Measurements from ENCODE around the gene GUCY1A2.

Gene GUCY1A2

GRCh38 chr11:107011977-107012376 lies 6.3 kb downstream of the GUCY1A2 start:
- TF ChIP-seq CTCF (IDR thresholded peaks at IDR 0.05; ENCODE audit: borderline replicate concordance, extremely low read depth, low read length, poor library complexity, severe bottlenecking) = no peak
- TF ChIP-seq EZH2 (IDR thresholded peaks at IDR 0.05; ENCODE audit: borderline replicate concordance, low read depth, low read length, severe bottlenecking) = no peak
- Histone ChIP-seq H4K20me1 (ENCODE audit: insufficient read depth, low read length) (no peaks in the 10 kb centered on the region), H3K4me3 (ENCODE audit: low read depth in 1 of 2, low read length in 2 of 2) (no peak overlapping the region), H2AFZ (ENCODE audit: low read depth, low read length) (no peak overlapping the region), H3K27me3 (ENCODE audit: insufficient read depth, low read length, poor library complexity) (no peaks in the 10 kb centered on the region), H3K4me1 (ENCODE audit: insufficient read depth, low read length) (no peaks in the 10 kb centered on the region), H3K36me3 (ENCODE audit: insufficient read depth, low read length) (no peaks in the 10 kb centered on the region), H3K79me2 (ENCODE audit: insufficient read depth, low read length) (no peaks in the 10 kb centered on the region), H3K9me3 (ENCODE audit: insufficient read depth, low read length, severe bottlenecking) (no peaks in the 10 kb centered on the region), H3K27ac (ENCODE audit: low read length) (no peak overlapping the region), H3K4me2 (ENCODE audit: insufficient read depth, low read length) (no peak overlapping the region), H3K9ac (ENCODE audit: low read depth, low read length) (no peak overlapping the region)
- no peak for ATAC-seq (ENCODE audit: insufficient read depth, low read depth)
- no peak for DNase-seq

- no peak for ATAC-seq (ENCODE audit: insufficient read depth, low read depth)
- Histone ChIP-seq H3K36me3 (ENCODE audit: insufficient read depth, low read length) (no peaks in the 10 kb centered on the region), H3K9ac (ENCODE audit: low read depth, low read length) (no peak overlapping the region), H3K79me2 (ENCODE audit: insufficient read depth, low read length) (no peaks in the 10 kb centered on the region), H4K20me1 (ENCODE audit: insufficient read depth, low read length) (no peaks in the 10 kb centered on the region), H3K27me3 (ENCODE audit: insufficient read depth, low read length, poor library complexity) (no peaks in the 10 kb centered on the region), H2AFZ (ENCODE audit: low read depth, low read length) (no peak overlapping the region), H3K4me1 (ENCODE audit: insufficient read depth, low read length) (no peaks in the 10 kb centered on the region), H3K4me3 (ENCODE audit: low read depth in 1 of 2, low read length in 2 of 2) (no peak overlapping the region), H3K9me3 (ENCODE audit: insufficient read depth, low read length, severe bottlenecking) (no peaks in the 10 kb centered on the region), H3K4me2 (ENCODE audit: insufficient read depth, low read length) (no peak overlapping the region), H3K27ac (ENCODE audit: low read length) (no peak overlapping the region)
- DNase-seq = no peak
- TF ChIP-seq EZH2 (IDR thresholded peaks at IDR 0.05; ENCODE audit: borderline replicate concordance, low read depth, low read length, severe bottlenecking) = no peak
- TF ChIP-seq CTCF (IDR thresholded peaks at IDR 0.05; ENCODE audit: borderline replicate concordance, extremely low read depth, low read length, poor library complexity, severe bottlenecking) = no peak
Measured at GRCh38 chr11:107009190-107009589, 9.1 kb downstream of the GUCY1A2 start.

- DNase-seq (no peak), ATAC-seq (ENCODE audit: insufficient read depth, low read depth) (peak; percentile 27; the same call in 1 of the 3 replicates)
- no peak overlapping the region; the same call in 1 of the 2 replicates for H2AFZ ChIP-seq (ENCODE audit: low read depth, low read length)
- H3K4me2 ChIP-seq (ENCODE audit: insufficient read depth, low read length) = no peak overlapping the region
- H3K36me3 ChIP-seq (ENCODE audit: insufficient read depth, low read length) = no peaks in the 10 kb centered on the region
- no peak overlapping the region for H3K27ac ChIP-seq (ENCODE audit: low read length)
- no peaks in the 10 kb centered on the region for H3K4me1 ChIP-seq (ENCODE audit: insufficient read depth, low read length)
- H3K4me3 ChIP-seq (ENCODE audit: low read depth in 1 of 2, low read length in 2 of 2) = no peak overlapping the region
- no peaks in the 10 kb centered on the region for H3K9me3 ChIP-seq (ENCODE audit: insufficient read depth, low read length, severe bottlenecking)
- no peak for TF ChIP-seq CTCF (IDR thresholded peaks at IDR 0.05; ENCODE audit: borderline replicate concordance, extremely low read depth, low read length, poor library complexity, severe bottlenecking)
- no peak for TF ChIP-seq EZH2 (IDR thresholded peaks at IDR 0.05; ENCODE audit: borderline replicate concordance, low read depth, low read length, severe bottlenecking)
- H3K9ac ChIP-seq (ENCODE audit: low read depth, low read length) = no peak overlapping the region
- H3K79me2 ChIP-seq (ENCODE audit: insufficient read depth, low read length) = no peaks in the 10 kb centered on the region
- H4K20me1 ChIP-seq (ENCODE audit: insufficient read depth, low read length) = no peaks in the 10 kb centered on the region
- H3K27me3 ChIP-seq (ENCODE audit: insufficient read depth, low read length, poor library complexity) = no peaks in the 10 kb centered on the region
Measured at GRCh38 chr11:107006076-107006833, 12.0 kb downstream of the GUCY1A2 start.

Measured in DND-41 (cell line).